Activated CD4-positive, CD25-positive, alpha-beta regulatory T cell treated with anti-CD3 and anti-CD28 coated beads, Interleukin-2, amount 50 U/mL, for 16 hours (primary cell): ENCODE data around the gene TCEAL6.
"Not testable (repeated sequence)": the region's sequence is repeated elsewhere in the genome, so short reads cannot be mapped to it uniquely, and the experiment has no call there.

Experiments used
- DNase-seq: peaks from one replicate; pipeline ENCODE4 v3.0.0-alpha.2; 2020; ENCODE audit warnings: low read depth, low spot score

The TCEAL6 gene

DNA sequence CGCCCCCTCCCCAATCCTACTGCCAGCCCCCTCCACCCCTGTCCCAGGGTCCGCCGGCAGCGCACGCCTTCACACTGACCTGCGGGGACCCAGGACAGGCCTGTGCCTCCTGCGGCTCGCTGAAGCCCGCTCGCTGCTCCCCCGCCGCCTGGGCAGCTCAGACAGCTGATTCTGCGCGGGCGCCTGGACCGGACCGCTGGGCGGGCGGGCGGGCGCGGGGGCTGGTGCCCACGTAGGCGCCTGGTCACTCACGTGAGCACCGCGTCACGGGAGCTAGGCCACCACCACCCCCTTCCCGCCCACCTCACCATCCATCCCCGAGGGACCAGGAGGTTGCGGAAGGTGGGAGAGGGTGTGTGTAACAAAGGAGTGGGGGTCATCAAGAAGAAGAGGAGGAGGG is at the start of gene TCEAL6:
Gene TCEAL6 (minus strand): TSS at position 208 of the 400 bp plus-strand sequence.
- not testable (repeated sequence) for DNase-seq

DNA sequence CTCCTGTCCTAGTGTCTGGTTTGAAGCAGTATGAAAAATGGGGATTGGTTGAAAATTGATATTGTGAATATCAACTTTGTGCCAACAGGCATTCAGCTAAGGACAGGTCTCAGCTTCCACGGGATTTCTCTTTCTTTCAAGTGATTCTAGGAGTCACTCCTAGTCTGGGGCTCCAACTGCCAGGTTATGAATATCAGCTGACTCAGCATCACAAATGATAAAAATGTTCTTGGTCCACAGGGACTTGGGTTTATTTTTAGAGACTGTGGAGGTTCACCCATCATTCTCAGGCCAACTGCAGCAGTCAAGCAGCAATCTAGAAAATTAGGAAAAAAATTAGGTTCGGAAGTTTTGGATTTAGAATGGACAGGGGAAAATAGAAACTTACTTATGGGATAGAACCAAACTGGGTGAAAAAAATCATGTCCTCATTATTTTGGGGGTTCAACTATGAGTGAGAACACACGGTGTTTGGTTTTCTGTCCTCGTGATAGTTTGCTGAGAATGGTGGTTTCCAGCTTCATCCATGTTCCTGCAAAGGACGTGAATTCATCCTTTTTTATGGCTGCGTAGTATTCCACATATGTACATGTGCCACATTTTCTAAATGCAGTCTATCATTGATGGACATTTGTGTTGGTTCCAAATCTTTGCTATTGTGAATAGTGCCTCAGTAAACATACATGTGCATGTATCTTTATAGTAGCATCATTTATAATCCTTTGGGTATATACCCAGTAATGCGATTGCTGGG is 43.9 kb upstream of the TCEAL6 start:
- DNase-seq, result no peak

DNA sequence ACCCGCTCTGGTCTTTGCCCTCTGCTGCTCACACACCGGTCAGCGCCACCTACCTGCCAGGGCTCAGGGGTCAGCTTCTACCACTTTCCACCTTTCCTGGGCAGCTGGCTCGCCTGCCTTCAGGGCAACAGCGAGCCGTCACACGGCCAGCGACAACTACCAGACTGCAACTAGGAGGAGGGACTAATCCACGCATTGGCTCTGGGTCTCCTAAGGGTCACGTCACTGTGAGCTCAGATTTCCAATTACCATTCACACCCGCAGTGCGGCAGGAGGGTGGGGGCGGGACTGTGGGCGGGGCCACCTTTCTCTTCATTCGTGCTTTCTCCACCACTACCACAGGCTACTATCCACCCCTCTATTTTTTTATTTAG is 13.5 kb upstream of the TCEAL6 start, which contains the start of gene BEX5:
Gene BEX5 (minus strand): TSS at position 172 of the 374 bp plus-strand sequence. CDS start 1,712 bp downstream, outside the sequence.
- DNase-seq, result peak; percentile 10

DNA sequence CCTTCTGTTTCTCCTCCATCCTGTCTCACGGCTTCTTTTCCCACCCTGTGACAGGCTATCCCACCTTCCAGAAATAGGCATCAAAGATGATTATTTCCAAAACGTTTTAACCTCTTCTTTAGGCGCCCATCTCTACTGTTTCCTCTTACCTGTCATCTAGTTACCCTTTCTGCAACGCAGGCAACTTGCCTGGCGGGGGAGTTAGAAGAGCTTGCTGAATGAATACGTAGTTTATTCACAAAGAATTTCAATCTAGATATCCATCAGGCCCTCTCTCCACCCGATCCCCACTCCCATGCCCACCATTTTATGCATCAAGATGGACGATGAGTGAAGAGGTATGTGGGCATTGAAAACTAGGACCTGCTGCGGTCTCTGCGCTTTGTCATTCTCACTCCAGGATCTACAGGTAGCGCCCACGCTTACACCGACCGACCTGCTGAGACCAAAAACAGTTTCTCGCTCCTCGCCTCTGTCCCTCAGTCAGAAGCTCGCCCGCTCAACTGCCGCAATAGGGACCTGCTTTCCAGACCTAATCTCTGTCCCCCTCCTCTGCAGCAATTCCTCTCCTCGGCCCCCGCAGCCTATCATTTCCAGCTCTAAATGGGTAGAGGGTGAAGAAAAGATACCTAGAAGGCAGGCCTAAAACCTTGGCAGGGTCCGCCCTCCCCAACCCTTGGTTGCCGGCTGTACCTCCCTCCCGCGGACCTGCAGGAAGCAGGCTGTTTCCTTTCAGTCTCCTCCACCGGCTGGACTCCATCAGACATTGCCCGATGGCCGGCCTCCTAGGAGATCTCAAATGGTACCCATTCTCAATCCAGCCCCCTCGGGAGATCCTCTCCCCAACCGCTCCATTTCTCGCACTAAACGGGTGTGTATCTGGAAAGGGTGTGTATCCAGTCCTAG is 12.9 kb upstream of the TCEAL6 start:
- no peak for DNase-seq

DNA sequence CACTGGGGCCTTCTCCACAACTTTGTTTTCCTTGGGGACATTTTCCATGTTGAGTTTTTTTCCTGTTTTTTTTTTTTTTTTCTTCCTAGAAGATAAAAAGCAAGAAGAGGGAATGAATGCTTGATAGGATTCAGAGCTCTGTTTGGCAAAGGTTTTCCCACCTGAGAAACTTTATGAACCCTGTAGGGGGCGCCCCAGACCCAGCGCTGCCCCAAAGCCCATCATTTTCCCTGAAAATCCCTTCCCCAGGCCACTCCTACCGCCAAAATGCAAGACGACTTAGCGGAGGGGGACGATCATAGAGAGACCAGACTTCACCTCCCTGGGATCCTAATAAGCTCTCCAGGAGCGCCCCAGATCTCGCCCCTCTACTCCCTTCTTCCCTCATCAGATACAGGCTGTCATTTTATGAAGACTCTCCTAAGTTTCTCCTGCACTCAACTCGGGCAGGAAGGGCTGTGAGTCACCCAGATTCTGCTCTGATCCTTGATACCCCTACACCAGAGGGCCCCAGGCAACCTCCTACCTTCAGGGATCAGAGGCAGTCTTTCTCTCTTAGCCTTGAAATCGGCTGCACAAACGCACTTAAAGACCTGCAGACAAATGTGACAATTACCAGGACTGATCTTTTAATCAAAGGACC is 12.1 kb upstream of the TCEAL6 start:
- DNase-seq, result no peak

DNA sequence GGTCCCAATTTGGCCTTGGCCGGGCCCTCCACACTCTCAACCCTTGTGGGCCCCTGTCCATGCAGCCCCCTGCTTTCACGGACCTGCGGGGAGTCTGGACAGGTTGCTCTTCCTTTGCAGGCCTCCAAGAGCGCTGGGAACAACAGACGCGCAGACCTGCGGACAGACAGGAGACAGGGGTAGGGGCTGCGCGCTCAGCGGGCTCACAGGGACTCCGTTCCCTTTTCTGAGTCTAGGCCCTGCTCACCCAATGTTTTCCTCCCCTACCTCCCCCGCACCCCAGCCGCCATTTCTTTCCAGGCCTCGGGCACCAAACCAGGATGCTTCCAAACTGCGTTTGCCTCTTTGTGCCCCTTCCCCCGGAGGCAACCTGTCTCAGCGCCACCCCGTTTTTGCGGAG is 650 bp downstream of the TCEAL6 start:
- not testable (repeated sequence) for DNase-seq

DNA sequence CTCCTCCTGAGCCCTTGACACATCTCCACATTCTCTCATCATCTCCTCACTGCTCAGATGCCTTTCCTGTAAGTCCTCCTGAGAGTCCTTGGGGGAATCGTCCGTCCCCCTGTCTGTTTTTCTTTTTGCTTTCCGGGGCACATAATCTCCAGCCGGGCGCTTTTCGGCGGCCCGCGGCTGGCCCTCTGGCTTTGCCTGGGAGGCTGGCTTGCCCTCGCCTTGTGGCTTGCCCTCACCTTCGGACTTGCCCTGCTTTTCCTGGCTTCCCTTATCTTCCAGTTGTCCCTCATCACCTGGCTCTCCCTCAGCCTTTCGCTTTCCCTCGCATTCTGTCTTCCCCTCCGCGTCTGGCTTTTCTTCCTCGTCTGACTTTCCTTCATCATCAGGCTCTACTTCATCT is 1.4 kb downstream of the TCEAL6 start:
- DNase-seq, result not testable (repeated sequence)

DNA sequence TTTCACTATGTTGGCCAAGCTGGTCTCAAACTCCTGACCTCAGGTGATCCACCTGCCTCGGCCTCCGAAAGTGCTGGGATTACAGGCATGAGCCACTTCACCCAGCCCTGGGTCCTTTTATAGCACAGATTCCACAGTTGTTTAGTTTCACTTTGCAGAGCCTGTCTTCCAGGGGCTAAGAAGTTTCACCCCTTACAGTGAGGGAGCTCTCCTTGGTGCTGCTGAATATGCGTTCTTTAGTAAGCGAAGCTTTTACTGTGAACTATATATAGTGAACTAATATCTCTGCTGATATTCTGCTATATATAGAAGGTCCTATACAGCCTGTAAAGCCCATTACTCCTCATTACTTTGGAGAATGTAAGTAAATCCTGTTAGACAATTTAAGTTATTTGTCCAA is 4.2 kb downstream of the TCEAL6 start:
- no peak for DNase-seq

DNA sequence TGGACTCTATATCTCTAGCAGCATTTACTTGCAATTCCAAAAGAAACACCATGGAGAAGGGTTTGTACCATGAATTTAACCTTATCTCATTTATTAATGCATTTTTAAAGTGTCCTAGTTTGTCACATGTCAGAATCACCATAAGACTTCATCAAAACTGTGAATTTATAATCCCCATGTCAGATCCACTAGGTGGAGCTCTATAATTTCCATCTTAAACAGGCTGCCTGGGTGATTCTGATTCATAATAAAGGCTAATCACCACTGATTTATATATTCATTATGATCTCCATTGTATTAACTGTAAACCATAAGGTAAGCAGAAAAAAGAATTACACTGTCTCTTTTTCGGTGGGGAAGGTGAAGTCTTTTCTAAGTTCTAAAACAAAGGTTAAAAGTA is 12.8 kb downstream of the TCEAL6 start:
- DNase-seq, result no peak

DNA sequence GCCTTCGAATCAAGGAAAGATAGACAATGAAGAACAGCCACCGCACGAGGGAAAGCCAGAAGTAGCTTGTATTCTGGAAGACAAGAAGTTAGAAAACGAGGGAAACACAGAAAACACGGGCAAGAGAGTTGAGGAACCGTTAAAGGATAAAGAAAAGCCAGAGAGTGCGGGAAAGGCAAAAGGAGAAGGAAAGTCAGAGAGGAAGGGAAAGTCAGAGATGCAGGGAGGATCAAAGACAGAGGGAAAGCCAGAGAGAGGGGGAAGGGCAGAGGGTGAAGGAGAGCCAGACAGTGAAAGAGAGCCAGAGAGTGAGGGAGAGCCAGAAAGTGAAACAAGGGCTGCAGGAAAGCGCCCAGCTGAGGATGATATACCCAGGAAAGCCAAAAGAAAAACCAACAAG is 15.4 kb downstream of the TCEAL6 start:
- no peak for DNase-seq

DNA sequence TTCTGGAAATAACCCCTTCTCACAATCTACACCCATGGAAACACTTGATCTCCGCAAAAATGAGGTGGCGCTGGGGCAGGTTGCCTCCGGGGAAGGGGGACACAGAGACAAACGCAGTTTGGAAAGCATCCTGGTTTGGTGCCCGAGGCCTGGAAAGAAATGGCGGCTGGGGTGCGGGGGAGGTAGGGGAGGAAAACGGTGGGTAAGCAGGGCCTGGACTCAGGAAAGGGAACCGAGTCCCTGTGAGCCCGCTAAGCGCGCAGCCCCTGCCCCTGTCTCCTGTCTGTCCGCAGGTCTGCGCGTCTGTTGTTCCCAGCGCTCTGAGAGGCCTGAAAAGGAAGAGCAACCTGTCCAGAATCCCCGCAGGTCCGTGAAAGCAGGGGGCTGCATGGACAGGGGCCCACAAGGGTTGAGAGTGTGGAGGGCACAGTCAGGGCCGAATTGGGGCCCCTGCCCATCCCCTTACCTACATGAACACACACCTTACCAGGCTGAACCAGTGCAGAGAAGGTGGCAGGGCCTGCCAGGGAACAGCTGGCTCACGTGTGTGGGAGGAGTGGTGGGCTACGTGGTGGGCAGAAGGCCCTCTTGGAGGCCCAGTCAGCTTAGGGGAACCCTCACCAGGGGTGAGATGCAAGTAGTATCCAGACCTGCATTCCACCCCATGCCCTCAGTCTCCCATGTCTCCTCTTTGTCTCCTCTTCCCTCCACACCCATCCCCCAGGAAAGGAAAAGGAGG is 16.0 kb downstream of the TCEAL6 start:
- DNase-seq, result not testable (repeated sequence)

DNA sequence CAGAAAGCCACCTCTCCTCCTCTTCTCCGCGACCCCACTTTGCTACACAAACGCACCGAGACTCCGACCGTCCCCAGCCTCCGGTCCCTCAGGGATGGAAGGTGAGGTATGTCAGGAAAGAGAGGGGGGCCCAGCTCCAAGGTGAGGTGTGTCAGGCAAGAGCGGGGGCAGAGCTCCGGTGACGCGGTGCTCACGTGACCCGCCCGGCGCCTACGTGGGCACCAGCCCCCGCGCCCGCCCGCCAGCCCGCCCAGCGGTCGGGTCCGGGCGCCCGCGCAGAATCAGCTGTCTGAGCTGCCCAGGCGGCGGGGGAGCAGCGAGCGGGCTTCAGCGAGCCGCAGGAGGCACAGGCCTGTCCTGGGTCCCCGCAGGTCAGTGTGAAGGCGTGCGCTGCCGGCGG is 16.8 kb downstream of the TCEAL6 start, which contains the start of gene TCEAL2:
Gene TCEAL2 (plus strand): TSS at position 244 of the 400 bp plus-strand sequence. CDS start 1,152 bp downstream, outside the sequence.
- DNase-seq, result not testable (repeated sequence)

DNA sequence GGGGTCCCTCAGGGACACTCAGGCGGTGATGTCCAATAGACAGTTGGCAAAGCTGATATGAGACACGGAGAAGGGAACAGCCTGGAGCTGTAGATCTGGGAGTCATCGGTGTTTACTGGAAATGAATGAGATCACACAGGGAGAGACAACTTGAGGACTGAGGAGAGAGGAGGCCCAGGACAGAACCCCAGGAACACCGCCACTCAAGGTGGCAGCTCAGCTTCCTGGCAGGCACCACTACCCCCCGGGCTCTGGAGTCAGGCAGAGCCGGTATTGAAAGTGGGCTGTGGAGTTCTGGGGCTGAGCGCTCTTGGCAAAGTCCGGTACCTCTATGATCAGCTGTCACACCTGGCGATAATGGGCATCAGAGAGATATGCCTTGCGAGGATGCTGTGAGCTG is 17.3 kb downstream of the TCEAL6 start:
- DNase-seq, result not testable (repeated sequence)

DNA sequence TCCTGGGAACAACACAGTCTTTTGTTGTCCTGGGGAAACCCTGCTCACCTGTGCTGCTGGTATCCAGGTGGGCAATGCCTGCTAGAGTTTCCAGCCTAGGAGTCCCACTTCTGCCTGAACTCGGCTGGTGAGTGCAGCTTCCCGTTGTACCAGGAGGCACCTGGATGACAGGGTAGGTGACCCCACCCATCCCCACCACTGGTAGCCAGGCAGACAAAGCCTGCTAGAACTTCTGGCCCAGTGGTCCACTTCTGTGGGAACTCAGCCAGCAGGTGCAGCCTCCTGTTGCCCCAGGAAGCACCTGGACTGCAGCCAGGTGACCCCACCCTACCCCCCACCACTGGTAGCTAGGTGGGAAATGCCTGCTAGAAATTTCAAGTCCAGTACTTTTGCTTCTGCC is 26.5 kb downstream of the TCEAL6 start:
- DNase-seq, result no peak

DNA sequence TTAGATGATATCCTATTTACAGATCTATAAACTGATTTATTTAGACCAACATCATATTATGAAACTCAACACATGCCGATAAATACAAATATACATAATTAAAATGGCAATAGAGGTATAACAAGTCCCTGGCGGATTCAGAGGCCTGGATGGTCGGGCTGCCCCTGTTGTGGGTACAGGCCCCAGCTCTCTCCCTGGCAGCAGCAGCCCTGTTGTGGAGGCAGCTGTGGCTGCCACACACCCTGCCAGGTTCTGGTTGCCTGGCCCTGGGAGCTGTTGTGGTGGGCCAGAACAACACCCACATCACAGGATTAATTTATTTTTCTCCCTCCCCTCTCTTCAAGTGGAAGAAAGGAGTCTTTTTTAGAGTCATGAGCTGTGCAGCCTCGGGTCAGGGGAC is 28.9 kb downstream of the TCEAL6 start:
- no peak for DNase-seq
